ENCODE measurements around the gene RHOB. TPM values are rescaled to one million over a fixed set of nuclear protein-coding genes. Genes with fewer than 3 reads are reported as not detected.

Gene RHOB
- total RNA-seq, 2 donors from 2014 or later = 77.5 to 165 TPM

DNA sequence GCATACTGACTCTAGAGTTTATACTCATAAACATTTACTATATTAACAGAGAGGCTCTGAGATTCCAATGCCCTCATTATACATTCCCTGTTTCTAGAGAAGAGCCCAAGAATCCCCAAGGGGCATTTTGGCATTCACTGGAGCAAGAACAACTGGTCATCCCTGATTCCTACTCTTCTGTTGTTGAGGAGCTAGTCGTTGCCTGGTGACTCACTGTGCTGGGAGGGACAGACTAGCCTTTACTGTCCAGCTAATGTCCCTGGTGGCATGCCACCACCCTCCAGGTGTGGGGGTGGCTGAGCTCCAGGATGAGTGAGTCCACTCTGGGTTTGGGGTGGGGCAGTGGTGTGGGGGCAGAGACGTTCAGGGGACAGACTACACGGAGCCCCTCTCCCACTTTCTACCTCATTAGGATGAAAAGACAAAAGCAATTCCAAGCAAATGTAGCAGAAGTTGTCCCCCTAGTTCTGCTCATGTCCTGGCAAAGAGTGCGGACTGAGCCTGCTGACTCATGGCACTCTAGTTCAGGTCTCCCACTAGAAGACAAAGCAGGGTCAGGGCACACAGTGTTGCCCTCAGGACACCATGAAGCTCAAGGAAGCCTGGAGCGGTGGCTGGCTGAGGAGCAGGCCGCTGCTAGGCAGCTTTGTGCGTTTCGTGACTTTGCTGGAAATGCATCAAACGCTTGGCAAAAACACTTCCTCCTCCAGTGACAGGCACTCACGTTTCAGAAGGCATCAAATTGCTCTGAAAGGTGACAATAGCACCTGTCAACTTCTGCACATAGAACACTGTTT, 49.4 kb downstream of the RHOB start:
- TF ChIP-seq, protein P1, sequence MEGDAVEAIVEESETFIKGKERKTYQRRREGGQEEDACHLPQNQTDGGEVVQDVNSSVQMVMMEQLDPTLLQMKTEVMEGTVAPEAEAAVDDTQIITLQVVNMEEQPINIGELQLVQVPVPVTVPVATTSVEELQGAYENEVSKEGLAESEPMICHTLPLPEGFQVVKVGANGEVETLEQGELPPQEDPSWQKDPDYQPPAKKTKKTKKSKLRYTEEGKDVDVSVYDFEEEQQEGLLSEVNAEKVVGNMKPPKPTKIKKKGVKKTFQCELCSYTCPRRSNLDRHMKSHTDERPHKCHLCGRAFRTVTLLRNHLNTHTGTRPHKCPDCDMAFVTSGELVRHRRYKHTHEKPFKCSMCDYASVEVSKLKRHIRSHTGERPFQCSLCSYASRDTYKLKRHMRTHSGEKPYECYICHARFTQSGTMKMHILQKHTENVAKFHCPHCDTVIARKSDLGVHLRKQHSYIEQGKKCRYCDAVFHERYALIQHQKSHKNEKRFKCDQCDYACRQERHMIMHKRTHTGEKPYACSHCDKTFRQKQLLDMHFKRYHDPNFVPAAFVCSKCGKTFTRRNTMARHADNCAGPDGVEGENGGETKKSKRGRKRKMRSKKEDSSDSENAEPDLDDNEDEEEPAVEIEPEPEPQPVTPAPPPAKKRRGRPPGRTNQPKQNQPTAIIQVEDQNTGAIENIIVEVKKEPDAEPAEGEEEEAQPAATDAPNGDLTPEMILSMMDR (IDR thresholded peaks at IDR 0.05) = no peak
- no peak overlapping the region for H3K9ac ChIP-seq (ENCODE audit: low read depth in 2 of 2, low read length in 2 of 2)
- no peaks in the 10 kb centered on the region for H3K36me3 ChIP-seq
- H3K27me3 ChIP-seq = no peaks in the 10 kb centered on the region
- no peaks in the 10 kb centered on the region for H3K4me1 ChIP-seq
- H3K9me3 ChIP-seq = no peaks in the 10 kb centered on the region
- intact Hi-C loops (cut with DNase I) = no loop called here
- DNase-seq = no peak
- no peak overlapping the region for H3K4me3 ChIP-seq
- H3K27ac ChIP-seq = no peak overlapping the region

DNA sequence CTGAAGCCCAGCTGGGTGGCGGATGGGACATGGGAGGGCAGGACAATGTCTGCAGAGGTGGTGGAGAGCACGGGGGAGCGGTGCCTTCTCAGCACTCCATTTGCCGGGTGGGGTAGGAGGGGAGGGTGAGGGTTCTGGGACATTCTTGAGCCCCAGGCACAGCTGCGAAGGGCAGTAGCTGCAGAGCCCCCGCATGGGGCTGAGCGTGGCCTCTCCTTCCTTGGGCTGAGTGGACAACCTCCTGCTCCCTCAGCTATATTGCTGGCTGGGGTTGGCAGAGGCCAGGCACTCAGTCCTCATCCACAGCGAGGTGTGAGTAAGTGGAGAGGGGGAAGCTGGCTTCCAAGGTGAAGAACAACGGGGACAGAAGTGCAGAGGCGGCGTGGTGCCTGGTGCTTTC, 50.1 kb downstream of the RHOB start:
- Histone ChIP-seq H3K4me1 (no peaks in the 10 kb centered on the region), H3K27me3 (no peaks in the 10 kb centered on the region), H3K9ac (ENCODE audit: low read depth in 2 of 2, low read length in 2 of 2) (no peak overlapping the region), H3K27ac (no peak overlapping the region), H3K4me3 (no peak overlapping the region), H3K9me3 (no peaks in the 10 kb centered on the region), H3K36me3 (no peaks in the 10 kb centered on the region)
- DNase-seq = no peak
- TF ChIP-seq, protein P1 (IDR thresholded peaks at IDR 0.05) = no peak
- intact Hi-C loops (cut with DNase I) = no loop called here

Other genes with a start within 250 kb of the RHOB start
- 100 to 1,000 TPM; 156 to 213 TPM for gene SDC1, start 221.9 kb upstream of the RHOB start, total RNA-seq
- gene PUM2, start 96.2 kb upstream of the RHOB start, total RNA-seq = 100 to 1,000 TPM in 1 of 2 donors, 10 to 100 TPM in 1; 87.7 to 119 TPM
- gene HS1BP3, start 204.0 kb downstream of the RHOB start, total RNA-seq = 10 to 100 TPM; 21.2 to 21.5 TPM
- gene GDF7, start 220.1 kb downstream of the RHOB start, total RNA-seq = under 1 TPM; 0.05 to 0.11 TPM

Measured in colonic mucosa (tissue), 4 donors.